NCI-H1694 (cell line): ENCODE results near the gene SEMG2.

Experiments
- DNase-seq: peaks from one replicate; lab custom pipeline; 2025; lab: John Stamatoyannopoulos, UW

The SEMG2 gene

DNA sequence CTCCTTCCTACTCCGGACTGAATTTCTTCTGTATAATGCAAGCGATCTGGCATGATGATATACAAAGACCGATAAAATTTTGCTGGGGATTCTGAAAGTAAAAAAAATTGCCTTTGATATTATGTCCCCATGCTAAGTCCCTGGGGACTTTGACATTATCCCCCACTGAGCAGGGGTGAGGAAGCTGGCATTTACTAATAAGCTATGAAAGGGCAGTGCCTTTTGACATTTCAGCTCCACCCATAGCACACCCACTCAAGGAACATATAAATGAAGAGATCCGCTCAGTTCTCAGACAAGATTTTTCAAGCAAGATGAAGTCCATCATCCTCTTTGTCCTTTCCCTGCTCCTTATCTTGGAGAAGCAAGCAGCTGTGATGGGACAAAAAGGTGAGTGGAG is at the start of gene SEMG2:
Gene SEMG2, plus strand, starts transcription at position 298 of the 400 bp plus-strand sequence. Its CDS starts 17 bp downstream, at position 315.
- DNase-seq: no peak

- no peak for DNase-seq
Observed at GRCh38 chr20:45173522-45173921, 47.7 kb upstream of the SEMG2 start.

GRCh38 chr20:45174434-45175364 is 46.5 kb upstream of the SEMG2 start, which contains the start of gene PI3:
Gene PI3, plus strand, starts transcription at chr20:45174902. Its CDS starts 21 bp downstream, at chr20:45174923.
- no peak for DNase-seq

- DNase-seq: no peak
Observed at GRCh38 chr20:45176526-45177267, 44.5 kb upstream of the SEMG2 start.

DNA sequence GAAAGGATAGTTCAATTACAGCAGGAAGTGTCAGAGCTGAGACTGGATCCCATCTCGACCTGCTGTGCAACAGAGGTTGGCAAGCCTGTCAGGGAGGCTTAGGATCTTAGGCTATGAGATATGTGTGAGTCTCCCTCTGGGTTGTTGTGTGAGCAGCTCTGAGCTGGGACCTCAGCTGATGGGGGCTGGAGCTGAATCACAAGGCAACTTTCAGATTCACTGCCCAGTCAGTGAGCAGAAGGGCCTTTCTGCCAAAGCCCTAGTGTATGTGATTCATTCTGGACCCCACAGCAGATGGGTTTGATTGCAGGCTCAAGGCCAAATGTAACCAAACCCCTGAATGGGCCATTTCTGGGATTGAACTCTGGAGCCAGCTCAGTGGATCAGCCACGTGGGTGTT is 42.0 kb upstream of the SEMG2 start:
- no peak for DNase-seq

- no peak for DNase-seq
Observed at GRCh38 chr20:45181639-45182038, 39.5 kb upstream of the SEMG2 start.

DNA sequence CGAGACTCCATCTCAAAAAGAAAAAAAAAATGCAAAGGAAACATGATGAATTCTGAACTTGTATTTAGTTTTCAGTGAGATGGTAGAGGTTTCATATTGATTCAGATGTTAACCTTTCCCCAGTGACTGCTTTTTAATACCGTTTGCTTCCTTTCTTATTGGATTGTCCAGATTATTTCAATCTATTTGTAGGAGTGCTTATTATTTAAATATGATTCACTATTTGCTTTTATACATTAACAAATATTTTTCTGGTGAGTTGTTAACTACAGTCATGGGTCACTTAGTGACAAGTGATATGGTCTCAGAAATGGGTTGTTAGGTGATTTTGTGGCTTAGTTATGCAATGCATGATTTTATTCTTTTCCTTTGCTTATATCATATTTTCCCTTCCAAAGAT is 38.1 kb upstream of the SEMG2 start:
- DNase-seq: no peak

DNA sequence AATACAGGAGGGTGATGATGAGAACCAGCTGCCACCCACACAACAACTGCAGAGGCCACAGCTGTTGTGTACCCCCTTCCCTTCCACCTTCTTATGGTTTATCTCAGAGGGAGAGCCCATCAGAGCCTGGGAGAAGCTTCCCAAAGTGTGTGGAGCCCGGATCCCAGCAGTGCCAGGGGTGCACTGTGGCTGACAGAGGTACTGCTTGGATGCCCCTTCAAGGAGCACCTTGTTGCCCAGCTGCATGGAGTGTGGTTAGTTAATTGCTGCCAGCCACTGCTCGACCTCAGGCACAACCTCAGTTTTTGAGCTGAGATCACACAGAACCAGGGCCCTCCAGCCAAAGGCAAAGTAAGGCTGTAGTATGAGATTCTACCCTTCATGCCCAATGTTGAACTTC is 33.5 kb upstream of the SEMG2 start:
- DNase-seq: no peak

- no peak for DNase-seq
Observed at GRCh38 chr20:45189067-45189609, 32.0 kb upstream of the SEMG2 start.

DNA sequence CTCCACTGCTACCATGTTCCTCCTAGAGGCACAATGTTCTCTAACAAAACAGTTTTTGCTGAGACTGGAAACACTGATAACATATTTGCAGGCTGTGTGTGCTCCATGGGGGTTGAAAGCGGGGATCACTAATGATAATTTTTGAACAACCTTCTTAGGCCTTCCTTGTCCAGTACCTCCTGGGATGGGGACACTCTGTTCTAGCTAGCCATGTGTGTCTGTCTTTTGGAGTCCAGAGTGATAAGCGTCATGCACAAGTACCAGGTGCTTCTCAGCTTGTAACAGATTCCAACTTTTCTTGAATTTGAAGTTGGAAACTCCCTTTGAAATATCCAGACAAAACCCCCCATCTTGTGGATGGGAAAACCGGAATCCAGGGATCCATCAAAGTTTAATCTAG is 31.3 kb upstream of the SEMG2 start:
- DNase-seq: no peak

DNA sequence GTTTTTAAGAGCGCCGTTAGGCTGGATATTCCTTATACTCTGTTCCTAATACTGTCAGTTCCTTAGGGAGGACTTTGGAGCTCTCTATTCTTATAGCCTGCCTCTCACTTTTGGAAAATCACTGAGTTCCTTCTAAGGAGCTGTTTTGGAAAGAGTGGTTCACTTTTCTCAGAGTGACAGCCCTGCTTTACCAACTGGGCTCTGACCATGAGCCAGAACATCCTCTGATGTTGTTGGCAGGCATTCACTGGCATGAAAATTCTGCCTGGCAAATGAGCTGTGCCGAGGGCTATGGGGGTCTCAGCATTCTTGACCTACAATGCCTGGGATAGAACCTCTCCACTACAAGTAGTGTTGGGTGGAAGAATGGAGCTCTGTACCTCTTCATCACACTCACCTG is 29.2 kb upstream of the SEMG2 start:
- DNase-seq: no peak

DNA sequence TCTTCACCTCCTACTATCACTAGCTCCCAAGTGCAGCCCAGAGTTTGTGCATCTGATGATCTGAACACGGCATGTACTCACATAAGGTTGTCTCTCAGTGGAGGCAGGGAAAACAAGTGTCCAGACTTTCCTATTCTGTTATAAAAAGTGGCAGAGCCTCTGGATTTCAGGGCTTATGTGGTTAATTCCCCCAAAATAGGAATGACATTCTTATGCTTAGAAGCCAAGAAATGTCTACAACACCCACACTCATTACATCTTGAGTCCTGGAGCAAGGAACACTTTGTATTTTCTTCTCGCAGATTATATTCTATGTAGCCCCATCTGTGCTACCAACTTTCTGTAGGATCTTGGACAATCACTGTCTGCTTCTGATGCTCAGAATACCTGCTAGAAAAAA is 27.8 kb upstream of the SEMG2 start:
- no peak for DNase-seq

DNA sequence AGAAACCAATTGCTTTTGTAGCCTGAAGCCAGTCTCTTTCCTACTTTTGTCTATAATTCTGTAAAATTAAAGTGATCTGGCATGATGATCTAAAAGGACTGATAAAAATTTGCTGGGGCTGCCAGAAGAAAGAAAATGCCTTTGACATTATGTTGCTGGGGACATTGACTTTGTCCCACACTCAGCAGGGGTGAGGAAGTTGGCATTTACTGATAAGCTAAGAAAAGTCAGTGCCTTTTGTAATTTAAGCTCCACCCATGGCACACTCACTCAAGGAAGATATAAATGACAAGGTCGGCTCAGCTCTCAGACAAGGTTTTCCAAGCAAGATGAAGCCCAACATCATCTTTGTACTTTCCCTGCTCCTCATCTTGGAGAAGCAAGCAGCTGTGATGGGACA is 14.4 kb upstream of the SEMG2 start, which contains the start of gene SEMG1:
Gene SEMG1, plus strand, starts transcription at position 309 of the 400 bp plus-strand sequence. Its CDS starts 21 bp downstream, at position 330.
- DNase-seq: no peak

DNA sequence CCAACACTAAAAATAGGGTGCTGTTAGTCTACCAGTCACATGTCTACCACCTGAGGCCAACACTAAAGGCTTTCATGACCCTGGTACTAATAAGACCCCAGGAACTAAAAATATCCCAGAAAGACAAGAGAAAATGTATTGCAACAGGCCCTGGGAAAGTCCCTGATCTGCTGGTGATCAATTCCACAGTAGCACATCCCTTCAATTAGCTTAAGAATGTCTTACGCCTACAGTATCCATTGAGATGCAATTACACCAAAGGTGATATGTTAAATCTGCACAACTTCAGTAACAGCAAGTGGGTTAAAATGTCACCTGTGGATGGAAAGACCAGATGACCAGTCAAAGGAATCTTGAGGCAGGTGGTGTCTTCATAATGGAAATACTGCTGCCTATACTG is 11.2 kb upstream of the SEMG2 start:
- no peak for DNase-seq

DNA sequence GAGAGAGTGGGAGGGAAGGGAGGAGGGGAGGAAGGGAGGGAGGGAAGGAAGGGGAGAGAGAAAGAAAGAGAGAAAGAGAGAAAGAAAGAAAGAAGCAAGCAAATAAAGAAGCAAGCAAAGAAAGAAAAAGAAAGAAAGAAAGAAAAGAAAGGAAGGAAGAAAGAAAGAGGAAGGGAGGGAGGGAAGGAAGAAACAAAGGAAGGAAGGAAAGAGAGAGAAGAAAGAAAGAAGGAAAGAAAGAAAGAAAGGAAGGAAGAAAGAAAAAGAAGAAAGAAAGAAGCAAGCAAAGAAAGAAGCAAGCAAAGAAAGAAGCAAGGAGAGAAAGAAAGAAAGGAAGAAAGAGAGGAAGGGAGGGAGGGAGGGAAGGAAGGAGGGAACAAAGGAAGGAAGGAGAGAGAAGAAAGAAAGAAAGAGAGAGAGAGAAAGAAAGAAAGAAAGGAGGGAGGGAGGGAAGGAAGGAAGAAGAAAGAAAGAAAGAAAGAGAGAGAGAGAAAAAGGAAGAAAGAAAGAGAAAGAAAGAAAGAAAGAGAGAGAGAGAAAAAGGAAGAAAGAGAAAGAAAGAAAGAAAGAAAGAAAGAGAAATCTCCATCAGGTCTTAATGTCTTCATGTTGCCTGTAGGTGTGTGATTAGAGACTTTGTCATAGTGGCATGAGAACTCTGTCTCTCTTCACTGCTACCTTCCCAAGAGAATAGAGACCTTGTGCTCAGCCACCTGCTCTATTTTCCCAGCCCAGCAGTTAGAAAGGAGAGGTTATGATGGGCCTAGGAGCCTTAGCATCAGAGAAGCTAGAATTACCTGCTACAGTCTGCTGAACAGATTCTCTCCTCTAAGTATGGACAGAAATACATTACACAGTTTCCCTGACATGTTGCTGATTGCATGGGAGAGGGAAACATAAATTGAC is 9.4 kb upstream of the SEMG2 start:
- DNase-seq: no peak

DNA sequence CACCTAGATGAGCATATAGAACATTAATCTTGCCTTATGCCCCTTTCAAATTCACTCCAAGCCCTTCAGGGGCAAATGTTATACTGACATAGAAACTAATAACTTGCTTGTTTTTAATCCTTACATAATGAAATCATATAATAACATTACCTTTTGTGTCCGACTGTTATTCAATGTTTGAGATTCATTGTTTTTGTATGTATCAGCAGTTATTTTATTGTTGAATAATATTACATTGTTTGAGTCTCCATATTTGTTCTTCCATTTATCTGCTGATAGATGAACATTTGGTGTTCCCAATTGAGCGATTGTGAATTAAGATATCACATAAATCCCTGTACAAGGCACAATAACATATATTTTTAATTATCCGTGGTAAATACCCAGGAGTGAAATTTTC is 8.3 kb upstream of the SEMG2 start:
- DNase-seq: no peak

DNA sequence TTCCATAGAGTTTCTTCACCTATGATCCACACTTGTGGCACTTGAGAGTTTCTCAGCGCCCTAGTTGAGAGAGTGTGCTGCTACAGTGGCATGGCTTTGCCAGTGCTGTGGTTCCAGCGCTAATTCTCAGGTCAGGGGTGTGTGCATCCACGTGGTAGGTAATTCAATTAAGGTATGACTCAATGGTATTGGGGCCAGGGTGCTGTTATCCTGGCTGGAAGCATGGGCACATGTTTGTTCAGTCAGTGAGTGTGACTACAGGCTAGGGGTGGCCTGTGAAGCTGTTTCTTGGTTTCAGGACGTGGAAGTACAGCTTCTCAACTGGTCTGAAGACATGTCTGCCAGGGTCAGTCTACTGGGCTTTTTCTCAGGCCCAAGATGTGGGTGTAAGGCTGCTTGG is 3.0 kb upstream of the SEMG2 start:
- DNase-seq: no peak

- no peak for DNase-seq
Observed at GRCh38 chr20:45218636-45219035, 2.5 kb upstream of the SEMG2 start.

DNA sequence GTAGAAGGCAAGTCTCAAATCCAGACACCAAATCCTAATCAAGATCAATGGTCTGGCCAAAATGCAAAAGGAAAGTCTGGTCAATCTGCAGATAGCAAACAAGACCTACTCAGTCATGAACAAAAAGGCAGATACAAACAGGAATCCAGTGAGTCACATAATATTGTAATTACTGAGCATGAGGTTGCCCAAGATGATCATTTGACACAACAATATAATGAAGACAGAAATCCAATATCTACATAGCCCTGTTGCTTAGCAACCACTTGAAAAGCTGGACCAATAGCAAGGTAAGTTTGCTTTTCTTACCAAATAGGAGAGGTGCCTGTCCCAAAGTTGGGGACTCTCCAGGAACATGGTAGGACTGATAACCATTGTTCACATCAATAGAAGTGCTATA is 2.0 kb downstream of the SEMG2 start:
- no peak for DNase-seq

- DNase-seq: no peak
Observed at GRCh38 chr20:45226287-45226686, 5.1 kb downstream of the SEMG2 start.

DNA sequence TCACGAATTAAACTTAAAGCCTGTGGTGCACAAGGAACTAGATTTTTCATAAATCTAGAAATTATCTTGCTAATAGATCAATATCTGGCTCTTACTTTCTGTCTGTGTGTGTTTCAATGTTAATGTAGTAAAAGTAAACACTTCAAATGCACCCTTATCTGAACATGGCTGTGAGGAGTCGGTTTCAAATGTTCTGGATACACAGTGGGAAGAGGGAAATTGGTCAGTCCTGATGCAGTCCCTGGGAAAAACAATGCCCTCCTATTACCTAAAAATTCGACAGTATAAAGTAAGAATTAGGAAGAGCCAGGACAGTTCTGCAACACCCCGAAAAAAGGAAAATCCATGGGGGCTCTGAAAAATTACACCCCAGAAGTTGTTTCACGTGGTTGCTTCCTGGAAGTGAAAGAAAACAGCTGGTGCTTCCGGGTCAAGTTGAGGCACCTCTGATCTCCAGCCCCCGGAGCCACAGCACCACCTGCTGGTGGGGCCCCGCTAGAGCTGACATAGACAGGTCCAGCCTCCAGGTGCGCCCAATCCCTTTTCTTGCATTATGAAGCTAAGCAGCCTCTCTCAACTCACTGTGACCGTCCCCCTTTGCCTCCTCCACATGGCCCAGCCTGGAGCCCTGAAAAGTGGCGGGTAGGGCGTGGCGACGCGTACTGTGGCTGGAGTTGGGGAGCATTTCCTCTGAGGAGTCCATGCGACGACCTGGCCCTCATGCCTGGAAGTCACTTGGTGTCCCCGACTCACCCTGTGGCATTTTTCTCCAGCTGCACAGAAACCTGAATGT is 8.3 kb downstream of the SEMG2 start:
- no peak for DNase-seq
